RWPE1 (cell line): Measurements from ENCODE around the gene TMEM184C.

Experiments
- CTCF ChIA-PET: fragments of 350-600 bp; sonication (Branson Sonifier 250); formaldehyde crosslinking; extraction: SDS; loops from one replicate; lab custom pipeline; 2021; lab: Yijun Ruan, JAX
- POLR2A ChIA-PET: fragments of 400-600 bp; formaldehyde crosslinking; extraction: SDS; loops from one replicate; lab custom pipeline; 2020; ENCODE audit warnings: antibody characterized with exemption; ENCODE audit not compliant: low non-redundant PET; lab: Yijun Ruan, JAX
- DNase-seq: peaks from one replicate; pipeline ENCODE4 v3.0.0; 2012; ENCODE audit warnings: low spot score
- H3K27ac ChIP-seq: fragments of 450-650 bp; 2 replicates; pipeline ENCODE4 v1.5.1; 2017
- TF ChIP-seq, protein P1 (sequence below): fragments of 450-650 bp; conservative IDR thresholded peaks from 2 replicates; pipeline ENCODE4 v1.5.1; 2017; ENCODE audit warnings: low read depth, mild to moderate bottlenecking

The TMEM184C gene

DNA sequence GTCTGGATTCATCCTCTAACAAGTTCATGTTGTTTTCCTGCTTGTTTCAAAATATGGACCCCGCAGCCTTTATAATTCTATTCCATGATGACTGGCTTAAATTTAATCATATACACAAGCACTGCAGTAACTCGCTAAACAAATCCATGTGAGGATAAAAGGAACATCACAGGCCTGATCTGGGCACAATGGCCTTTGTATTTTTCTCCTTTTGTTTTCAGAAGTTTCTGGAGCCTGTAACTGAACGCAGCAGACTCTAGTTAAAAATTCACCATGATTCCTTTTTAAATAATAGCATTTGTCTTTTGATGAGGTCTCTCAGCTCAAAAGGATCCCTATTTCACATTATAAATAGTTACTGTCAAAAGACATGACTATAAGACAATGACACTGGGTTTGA, 30.2 kb upstream of the TMEM184C start:
- no peak for DNase-seq
- CTCF ChIA-PET, result no interaction called here
- TF ChIP-seq, protein P1, sequence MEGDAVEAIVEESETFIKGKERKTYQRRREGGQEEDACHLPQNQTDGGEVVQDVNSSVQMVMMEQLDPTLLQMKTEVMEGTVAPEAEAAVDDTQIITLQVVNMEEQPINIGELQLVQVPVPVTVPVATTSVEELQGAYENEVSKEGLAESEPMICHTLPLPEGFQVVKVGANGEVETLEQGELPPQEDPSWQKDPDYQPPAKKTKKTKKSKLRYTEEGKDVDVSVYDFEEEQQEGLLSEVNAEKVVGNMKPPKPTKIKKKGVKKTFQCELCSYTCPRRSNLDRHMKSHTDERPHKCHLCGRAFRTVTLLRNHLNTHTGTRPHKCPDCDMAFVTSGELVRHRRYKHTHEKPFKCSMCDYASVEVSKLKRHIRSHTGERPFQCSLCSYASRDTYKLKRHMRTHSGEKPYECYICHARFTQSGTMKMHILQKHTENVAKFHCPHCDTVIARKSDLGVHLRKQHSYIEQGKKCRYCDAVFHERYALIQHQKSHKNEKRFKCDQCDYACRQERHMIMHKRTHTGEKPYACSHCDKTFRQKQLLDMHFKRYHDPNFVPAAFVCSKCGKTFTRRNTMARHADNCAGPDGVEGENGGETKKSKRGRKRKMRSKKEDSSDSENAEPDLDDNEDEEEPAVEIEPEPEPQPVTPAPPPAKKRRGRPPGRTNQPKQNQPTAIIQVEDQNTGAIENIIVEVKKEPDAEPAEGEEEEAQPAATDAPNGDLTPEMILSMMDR, result no peak
- no peak overlapping the region for H3K27ac ChIP-seq
- POLR2A ChIA-PET, result no interaction called here

DNA sequence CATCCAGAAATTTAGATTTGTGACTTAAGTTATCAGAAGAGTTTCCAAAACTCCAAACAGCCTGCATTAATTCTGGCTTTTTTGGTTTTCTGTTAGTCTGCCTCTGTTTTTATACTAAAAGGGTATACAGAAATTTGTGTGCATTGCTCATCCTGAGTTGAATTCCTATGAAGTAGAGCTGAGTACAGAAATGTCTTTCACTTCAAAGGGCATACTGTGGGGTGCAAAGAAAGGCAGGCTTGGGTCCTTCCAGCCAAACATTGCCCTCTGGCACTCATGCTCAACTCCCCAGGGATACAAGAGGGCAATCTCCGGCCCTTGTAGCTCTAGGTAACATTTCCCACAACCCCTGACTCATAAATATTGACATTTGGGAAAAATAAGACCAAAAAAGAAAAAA, 27.6 kb upstream of the TMEM184C start:
- ChIA-PET POLR2A (no interaction called here), CTCF (interaction anchor here (0.5 to 2.6 kb wide), 18 partner anchors 8 to 1242 kb away, joined by 3 to 26 read pairs (median 4); no protein-coding TSS in a partner anchor)
- H3K27ac ChIP-seq, result no peak overlapping the region
- TF ChIP-seq, protein P1, result no peak
- DNase-seq, result no peak

DNA sequence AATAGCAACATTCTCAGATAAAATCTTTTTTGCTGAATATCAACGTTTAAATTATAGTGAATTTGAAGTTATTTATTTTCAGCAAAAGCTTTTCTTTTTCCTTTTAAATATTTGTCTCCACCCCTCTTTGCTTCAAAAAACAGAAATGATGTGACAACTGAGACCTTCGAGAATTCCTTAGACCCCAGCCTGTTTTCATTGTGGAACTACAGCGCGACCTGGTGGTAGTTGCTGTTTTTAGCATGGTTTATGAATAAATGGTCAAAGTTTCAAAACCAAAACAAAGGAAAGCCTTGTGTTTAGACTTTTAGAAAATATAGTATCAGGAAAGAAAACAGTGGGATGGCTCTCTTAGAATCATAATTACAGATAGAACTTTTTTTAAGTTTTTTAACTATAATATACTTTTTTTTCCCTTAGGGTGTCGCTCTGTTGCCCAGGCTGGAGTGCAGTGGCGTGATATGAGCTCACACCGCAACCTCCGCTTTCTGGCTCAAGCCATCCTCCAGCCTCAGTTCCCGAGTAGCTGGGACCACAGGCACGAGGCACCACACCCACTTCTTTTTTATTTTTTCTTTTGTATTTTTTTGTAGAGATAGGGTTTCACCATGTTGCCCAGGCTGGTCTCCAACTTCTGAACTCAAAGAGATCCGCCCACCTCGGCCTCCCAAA, 26.8 kb upstream of the TMEM184C start:
- TF ChIP-seq, protein P1, result peak; percentile 82
- no peak overlapping the region for H3K27ac ChIP-seq
- CTCF ChIA-PET, result interaction anchor here (0.5 to 2.6 kb wide), 18 partner anchors 14 to 1243 kb away, joined by 3 to 26 read pairs (median 3); no protein-coding TSS in a partner anchor
- peak; percentile 52 for DNase-seq
- POLR2A ChIA-PET, result no interaction called here

DNA sequence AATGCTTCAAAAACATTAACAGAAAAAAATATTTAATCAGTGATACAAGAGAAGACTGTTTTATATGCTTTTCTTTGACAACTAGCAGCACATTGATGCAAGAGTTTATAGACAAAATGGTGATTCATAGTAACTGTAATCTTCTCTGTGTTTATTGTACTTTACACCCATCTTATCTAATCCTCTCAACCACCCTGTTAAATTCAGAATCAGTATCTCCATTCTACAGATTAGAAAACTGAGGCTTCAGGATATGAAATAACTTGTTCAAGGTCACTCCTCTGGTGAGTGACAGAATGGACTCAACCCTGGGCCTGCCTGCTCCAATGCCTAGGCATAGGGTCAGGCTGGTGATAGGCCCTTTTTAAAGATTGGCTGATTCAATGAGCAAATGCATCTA, 26.1 kb upstream of the TMEM184C start:
- DNase-seq, result no peak

DNA sequence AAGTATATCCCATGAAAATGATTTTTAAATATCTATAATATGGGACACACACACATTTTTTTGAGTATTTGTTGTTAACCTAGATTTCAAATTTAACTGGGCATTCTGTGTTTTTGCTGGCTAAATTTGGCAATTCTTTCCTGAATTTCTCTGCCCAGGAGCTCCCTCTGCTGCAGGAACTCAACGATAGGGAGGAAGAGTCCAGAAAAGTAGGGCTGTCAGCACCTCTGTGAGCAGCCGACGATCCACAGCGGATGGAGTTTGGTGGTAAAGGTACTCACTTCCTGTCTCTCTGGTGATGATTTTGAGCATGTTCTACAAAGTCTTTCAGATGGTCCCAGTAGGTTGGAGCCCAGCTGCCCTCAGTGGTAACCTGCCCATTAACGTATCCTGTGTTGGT, 23.1 kb upstream of the TMEM184C start:
- DNase-seq, result no peak
- CTCF ChIA-PET, result interaction anchor here (0.5 to 1.0 kb wide), 3 partner anchors 73 to 1776 kb away, joined by 3 to 6 read pairs (median 3); no protein-coding TSS in a partner anchor
- TF ChIP-seq, protein P1, result no peak
- H3K27ac ChIP-seq, result no peak overlapping the region
- POLR2A ChIA-PET, result no interaction called here

More for the DNA sequence above, 26.1 kb upstream of the TMEM184C start:
- H3K27ac ChIP-seq, result no peak overlapping the region
- CTCF ChIA-PET, result interaction anchor here (0.6 to 2.6 kb wide), 6 partner anchors 72 to 572 kb away, joined by 3 to 26 read pairs (median 6); no protein-coding TSS in a partner anchor
- TF ChIP-seq, protein P1, result no peak
- POLR2A ChIA-PET, result no interaction called here

DNA sequence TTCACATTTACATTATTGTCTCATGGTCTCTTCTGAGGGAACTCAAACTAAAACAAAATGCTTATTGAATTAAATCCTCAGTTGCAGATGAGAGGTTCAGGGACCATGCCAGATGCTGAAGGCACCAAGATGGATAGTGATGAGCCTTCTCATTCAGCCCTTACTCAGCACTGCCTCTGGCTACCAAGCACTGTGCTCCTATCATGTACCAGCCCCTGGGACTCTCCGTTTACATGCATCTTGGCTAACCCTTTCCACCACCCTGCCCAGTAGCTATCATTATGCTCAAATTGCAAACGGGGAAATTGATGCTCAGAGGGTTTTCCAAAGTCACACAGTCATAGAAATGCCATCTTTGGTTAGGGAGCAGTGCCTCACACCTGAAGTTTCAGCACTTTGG, 22.6 kb upstream of the TMEM184C start:
- ChIA-PET CTCF (interaction anchor here (0.7 to 1.0 kb wide), 2 partner anchors 433 to 1777 kb away, joined by 3 to 6 read pairs; no protein-coding TSS in a partner anchor), POLR2A (no interaction called here)
- no peak for DNase-seq
- H3K27ac ChIP-seq, result no peak overlapping the region
- TF ChIP-seq, protein P1, result no peak
